NCI-H748 (cell line): ENCODE measurements around the gene KLHL36.
"Not testable (repeated sequence)": the region's sequence is repeated elsewhere in the genome, so short reads cannot be mapped to it uniquely, and the experiment has no call there.

Experiments
- DNase-seq: peaks from one replicate; lab custom pipeline; 2025; ENCODE audit not compliant: unreplicated experiment; lab: John Stamatoyannopoulos, UW

The KLHL36 gene

DNA sequence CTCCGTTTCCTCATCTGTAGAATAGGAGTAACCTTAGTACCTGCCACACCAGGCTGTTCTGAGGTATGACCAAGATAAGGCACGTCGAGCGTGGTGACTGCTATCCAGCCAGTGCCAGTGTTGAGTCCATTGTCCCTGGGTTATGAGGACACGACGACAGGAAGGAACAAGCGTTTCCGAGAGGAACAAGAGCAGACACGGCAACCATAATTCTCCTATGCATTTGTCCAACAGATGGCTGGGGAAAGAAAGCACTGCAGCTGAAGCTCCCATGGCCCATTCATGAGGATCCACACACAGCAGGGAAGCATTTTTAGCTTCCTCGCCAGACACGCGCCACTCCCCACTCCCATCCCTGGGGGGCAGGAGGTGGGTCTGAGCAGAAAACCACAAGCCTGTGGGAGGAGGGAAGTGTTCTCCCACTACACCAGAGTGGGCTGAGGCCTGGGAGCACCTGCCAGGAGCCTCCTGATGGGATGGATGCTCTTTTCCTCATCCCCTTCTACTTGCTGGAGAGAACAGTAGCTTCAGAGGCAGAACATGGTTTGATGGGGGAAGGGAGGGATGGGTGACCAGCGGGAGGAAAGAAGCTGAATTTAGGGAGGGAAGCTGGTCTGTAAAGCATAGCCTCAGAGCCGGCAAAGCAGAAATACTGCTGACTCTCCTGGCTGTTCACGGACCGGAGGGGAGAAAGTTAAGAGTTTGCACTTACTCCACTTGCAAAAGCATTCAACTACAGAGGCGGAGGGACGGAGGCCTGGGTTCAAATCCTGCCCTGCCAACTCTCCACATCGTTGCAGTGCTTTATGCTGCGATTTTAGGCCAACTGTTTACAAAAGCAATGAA is 33.1 kb upstream of the KLHL36 start:
- no peak for DNase-seq

DNA sequence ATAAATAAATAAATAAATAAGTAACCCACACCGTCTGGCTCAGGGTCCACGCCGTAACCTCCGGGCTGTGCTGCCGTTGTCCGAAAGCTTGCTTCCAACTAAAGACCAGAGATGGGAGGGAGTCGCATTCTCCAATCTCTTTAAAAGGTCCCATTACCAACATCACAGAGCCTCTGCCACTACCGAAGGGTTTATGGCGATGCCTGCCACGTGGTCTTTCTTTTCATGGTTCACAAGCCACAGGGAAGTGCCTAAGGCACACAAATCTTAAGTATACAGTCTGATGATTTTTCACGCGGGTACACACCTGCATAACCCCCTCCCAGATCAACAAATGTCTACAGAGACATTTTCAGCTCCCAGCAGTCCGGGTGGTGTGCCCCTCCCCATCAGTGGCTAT is 31.8 kb upstream of the KLHL36 start:
- DNase-seq, result peak; percentile 22

DNA sequence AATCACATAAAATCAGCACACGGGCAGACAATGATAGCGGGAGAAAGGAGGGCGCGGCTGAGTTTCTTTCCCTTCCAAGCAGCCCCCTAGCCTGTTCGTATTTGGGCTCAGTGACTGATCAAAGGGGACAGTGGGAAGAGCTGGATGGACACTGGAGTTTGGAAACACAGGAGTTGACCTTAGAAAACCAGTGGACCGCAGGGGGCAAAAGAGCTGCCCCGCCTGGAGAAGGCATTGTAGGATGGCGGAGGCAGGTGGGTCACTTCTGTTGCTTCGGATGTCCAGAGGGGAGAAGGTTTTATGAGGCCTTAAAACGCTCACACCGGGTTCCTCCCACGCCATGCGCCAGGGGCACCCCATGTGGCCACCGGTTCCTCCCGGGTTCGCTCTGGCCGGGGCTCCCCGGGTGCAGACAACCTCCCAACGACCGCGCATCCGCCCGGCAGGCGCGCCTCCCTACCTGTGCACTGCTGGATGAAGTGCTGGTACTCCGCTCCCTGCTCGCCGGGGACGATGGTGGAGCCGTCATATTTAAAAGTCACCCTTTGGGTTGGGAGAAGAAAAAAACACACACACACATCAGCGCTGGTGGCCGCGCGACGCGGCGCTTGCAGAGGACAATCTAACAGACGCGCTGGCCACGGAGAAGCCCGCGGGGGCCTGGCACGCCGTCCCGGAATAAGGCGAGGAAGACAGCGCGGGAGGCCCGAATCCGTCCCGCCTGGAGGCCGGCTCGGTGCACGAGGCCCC is 31.1 kb upstream of the KLHL36 start:
- peak; percentile 34 for DNase-seq

DNA sequence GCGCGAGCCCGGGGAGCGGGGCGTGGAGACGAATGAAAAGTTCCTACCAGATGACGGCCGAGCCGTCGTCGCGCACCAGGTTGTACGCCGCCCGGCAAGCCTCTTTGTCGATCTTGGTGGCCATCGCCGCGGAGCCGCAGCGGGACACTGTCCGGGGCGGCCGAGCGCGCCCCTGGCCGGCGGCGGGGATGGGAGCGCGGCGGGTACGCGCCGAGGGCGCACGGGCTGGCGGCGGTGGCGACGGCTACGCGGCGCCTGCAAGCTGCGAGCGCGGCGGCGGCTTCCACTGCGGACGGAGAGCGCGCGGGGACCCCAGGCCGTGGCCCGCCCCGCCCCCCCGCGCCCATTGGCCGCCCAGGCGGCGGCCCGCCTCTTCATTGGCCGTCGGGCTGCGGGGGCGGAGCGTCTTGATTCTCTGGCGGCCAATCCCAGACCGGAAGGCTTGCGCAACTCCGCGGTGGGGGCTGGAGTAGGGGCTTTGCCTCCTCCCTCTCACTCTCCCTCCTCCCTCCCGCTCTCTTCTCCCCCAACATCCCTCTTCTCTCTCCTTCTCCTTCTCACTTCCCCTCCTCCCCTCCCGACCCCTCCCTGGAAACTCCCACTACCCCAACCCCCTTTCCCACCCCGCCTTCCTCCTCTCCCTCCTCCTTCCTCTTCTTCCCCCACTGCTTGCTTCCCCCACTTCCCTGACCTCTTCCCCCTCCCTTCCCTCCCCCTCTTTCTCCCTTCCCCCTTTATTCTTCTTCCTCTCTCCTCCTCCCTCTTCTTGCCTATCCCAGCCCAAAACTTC is 30.3 kb upstream of the KLHL36 start, which contains the start of gene COTL1:
TSS of gene COTL1 (minus strand) at position 288 of the 790 bp plus-strand sequence. CDS start at position 124, 164 bp downstream.
- DNase-seq, result peak; percentile 94

DNA sequence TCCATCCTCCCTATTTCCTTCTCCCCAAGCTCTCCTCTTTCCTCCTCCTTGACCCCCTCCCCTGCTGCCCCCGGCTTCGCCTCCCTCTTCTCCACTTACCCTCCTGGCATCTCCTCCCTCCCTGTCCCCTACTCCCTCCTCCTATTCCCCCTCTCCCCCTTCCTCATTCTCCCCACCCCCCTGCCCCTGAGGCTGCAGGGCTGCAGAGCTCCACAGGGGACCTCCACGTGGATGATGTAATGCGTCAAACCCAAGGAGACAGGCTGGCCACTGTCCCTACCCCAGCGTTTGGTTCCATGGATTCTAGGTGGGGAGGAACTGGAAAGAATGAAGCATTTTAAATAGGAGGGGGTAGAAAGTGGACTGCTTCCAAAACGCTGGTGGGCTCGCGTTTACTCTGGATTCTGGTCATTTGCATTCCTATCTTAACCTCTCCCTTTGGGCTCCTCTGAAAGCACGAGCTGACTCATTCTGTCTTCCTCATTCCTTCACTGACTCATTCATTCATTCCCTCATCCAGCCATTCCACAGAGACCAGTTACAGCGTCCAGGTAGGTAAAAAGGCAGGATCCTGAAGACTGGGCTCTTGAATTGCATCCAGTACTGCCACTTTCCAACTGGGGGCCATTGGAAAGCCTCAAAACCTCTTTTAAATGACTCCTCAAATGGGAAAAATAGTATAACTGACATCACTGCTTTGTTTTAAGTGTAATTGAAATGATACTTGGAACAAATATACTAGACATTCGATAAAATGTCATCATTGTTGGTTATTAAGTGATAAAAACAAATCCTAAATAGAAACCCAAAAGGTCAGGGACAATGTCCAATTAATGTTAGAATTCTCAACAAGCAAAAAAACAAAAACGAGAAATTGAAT is 29.5 kb upstream of the KLHL36 start:
- DNase-seq, result peak; percentile 58

DNA sequence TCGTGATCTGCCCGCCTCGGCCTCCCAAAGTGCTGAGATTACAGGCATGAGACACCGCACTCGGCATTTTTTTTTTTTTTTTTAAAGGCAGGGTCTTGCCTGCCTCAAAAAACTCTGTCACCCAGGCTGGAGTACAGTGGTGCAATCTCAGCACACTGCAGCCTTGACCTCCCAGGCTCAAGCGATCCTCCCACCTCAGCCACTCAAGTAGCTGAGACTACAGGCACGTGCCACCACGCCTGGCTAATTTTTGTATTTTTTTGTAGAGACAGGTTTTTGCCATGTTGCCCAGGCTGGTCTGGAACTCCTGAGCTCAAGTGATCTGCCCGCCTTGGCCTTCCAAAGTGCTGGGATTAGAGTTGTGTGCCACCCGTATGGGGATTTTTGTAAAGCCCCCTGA is 27.4 kb upstream of the KLHL36 start:
- DNase-seq, result not testable (repeated sequence)

DNA sequence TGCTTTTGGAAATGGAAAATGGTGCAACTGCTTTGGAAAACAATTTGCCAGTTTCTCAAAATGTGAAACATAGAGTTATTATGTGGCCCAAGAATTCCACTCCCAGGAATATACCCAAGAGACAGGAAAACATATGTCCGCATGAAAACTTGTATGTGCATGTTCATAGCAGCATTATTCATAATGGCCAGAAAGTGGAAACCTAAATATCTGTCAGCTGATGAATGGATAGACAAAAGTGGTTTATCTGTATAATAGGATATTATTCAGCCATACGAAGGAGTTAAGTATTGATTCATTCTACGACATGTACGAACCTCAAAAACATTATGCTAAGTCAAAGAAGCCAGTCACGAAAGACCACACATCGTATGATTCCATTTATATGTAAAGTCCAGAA is 22.8 kb upstream of the KLHL36 start:
- no peak for DNase-seq

DNA sequence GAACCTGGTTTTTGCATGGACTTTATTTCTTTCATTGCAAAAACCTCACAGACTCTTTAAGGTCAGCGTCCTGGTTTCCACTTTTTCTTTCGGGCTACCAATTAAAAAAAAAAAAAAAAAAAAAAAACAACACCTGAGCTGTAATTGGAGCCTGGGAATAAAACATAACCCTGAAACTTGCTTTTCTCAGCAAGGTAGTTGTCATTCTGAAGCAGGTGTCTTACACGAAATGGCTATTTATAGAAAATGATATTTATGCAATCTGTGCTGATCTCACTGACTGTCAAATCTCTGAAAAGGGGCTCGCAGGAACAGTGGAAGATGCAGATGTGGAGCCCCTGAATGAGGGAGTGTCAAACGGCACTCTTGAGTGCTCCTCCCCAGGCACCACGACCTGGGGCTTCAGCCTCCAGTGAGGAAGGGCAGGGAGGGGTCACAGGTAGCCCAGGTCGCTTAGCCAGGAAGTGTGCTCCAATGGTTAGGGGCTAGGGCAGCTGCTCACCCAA is 20.0 kb upstream of the KLHL36 start:
- no peak for DNase-seq

DNA sequence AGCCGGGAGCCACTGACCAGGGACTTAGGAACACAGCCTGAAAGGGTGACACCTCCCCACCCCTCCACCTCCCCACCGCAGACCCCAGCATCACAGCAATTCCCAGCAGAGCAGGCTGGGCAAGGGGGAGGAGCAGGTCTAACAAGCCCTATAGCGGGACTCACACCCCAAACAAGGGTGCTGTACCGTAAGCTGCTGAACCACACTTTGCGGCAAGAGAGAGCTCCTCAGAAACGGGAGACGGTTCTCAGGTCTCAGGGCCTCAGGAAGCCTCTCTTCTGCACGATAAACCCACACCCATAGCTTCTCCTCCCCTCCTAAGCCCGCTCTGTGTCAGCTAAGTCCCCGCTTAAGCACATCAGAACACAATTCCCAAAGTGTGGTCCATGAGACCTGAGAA is 18.7 kb upstream of the KLHL36 start:
- no peak for DNase-seq

DNA sequence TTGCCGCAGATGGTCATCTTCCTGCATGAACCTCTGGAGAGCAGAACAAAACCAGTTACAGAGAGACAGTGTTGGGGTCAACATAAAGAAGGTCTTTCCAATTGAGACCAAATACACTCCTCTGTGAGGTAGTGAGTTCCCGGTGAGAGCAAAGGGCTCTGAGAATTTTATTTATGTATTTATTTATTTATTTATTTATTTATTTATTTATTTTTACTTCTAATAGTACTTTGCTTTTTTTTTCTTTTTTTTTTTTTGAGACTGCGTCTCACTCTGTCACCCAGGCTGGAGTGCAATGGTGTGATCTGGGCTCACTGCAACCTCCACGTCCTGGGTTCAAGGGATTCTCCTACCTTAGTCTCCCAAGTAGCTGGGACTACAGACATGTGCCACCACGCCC is 18.3 kb upstream of the KLHL36 start:
- no peak for DNase-seq

DNA sequence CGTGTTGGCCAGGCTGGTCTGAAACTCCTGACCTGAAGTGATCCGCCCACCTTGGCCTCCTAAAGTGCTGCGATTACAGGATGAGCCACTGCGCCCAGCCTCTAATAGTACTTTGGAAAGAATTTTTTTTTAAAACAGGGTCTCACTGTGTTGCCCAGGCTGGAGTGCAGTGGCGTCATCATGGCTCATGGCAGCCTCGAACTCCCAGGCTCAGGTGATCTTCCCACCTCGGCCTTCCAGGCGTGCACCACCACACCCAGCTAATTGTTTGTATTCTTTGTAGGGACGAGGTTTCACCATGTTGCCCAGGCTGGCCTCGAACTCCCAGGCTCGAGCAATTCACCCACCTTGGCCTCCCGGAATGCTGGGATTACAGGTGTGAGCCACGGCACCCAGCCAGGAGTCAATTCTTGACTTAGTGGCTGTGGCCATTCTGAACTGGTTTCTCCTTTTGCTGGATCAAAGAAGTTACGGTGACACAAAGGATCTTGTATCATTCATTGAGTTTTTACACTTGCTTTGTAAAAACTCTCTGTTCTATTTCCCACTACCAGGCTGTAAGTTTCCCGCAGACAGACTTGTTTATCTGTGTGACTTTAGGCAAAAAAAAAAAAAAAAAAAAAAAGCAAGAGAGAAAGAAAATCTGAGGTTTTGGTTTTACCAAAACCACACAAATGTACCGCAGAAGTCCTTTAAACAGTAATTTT is 17.7 kb upstream of the KLHL36 start:
- no peak for DNase-seq

DNA sequence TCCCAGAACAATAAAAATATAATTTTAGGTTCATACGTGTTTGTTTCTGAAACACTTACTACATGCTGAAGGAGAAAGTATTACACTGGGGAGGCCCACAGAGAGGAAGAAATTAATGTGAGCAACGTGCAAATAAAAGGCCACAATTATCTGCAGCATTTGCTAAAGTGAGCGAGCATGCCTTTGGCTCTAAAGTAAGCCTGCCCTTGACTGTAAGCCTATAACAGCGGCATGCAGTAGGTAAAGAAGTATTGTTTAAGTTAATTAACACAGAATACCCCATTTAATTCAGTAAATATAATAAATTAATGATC is 17.2 kb upstream of the KLHL36 start:
- no peak for DNase-seq

DNA sequence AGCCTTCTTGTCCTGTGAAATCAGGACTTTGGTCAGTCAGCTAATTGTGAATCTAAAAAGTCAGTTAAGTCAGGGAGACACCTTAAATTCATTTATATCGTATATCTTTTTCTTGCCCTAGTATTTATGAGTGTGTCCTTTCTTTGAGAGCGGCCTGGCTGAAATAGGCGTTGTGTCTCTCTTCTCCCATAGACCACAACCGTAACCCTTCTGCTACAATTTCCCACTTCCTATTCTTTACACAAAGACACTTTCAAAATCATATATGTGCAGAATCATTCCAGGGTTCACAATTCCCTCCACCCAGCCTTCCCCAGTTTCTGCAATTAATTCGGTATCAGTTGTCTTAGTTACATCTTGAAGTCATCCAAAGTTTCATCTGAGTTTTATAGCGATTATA is 16.4 kb upstream of the KLHL36 start:
- no peak for DNase-seq

DNA sequence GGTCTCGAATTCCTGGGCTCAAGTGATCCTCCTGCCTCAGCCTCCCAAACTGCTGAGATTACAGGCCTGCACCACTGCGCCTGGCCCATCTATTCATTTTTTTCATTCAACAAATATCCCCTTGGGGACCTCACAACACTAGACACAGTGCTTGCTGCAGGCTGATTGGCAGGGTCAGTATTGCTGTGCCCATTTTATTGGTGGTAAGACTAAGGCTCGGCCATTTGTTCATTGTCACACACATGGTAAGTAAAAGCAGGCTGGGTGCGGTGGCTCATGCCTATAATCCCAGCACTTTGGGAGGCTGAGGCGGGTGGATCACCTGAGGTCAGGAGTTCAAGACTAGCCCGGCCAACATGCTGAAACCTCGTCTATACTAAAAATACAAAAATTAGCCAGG is 15.4 kb upstream of the KLHL36 start:
- DNase-seq, result not testable (repeated sequence)

DNA sequence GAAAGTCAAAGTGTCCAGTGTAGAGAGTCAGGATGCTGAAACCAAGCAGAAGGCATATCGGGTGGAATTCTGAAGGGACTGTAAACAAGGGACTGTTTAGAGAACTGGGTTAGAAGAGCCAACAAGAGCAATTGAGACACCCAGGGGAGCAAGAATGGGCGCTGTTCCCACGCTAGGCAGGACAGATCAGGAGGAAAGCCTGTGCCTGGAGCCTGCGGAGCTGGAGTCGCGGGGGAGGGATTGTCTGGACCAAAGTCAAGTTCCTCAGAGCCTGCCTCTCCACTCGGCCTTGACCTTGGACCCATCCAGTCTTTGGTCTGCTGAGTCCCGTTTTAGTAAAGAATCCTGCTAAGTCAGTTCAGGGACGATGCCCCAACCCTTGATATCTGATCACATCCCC is 14.7 kb upstream of the KLHL36 start:
- DNase-seq, result no peak

DNA sequence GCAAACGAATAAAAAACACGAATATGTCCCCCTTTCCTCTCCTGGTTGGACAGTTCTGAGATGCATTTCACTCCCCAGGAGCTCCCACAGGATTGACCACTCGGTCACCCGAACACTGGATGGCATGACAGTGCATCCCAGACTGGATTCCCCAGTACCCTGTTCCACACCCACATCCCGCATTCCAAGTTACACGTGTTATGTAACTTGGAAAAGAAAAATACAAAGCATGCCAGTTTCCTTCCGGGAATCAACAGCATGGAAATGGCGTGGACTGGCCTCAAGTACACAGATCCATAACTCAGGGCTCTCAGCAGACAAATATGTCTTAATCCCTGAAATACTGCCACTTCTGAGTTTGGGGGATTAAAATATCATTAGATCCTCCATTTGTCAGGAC is 12.6 kb upstream of the KLHL36 start:
- no peak for DNase-seq

DNA sequence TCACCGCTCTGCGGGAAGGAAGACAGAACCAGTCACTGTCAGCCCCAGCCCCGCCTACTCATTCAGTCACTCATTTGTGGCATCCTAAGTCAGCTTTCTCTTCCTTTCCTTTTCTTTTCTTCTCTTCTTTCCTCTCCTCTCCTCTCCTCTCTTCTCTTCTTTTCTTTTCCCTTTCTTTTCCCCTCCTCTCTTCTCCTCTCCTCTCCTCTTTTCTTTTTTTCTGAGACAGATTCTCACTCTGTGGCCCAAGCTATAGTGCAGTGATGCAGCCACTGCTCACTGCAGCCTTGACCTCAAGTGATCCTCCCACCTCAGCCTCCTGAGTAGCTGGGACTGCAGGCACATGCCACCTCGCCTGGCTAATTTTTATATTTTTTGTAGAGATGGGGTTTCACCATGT is 10.6 kb upstream of the KLHL36 start:
- no peak for DNase-seq

DNA sequence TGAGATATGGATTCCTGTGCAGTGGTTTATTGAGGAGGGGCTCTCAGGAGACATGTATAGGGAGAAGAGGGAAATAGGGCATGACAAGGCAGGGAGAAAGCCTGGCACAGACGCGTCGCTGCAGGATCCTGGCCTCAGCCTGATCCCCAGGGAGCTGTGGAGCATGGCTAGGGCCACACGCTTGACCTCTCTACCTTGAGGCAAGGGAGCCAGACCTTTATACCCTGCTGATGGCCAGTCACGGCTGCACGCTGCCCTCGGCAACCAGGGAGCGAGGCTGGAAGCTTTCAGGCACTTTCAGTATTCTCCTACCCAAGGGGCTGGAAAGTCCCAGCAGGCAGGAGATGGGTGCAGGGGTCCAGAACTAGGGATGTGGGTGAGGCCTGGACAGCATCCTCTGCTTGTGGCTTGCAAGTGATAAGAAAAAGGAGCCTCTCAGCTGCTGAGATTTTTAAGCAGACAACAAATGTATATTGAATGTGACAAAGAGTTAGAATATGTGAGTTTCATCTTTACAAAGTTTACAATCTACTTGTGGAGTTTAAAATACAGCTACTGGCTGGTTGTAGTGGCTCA is 10.0 kb upstream of the KLHL36 start:
- no peak for DNase-seq

DNA sequence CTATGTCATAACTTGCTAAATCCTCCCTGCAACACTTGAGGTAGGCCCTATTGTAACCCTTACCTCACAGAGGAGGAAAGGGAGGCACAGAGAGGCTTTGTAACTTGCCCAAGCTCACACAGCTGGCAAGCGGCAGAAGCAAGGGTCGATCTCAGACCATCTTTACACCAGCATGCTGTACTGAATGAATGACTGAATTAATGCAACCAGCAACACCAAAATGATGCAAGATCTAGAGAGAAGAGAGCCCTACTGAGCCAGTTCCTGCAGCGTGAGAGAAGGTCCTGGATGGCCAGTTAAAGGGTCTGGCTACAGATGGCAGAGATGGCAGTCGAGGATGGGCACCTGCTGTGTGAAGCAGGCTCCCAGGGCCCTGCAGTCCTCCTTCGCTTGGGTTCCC is 8.2 kb upstream of the KLHL36 start:
- DNase-seq, result no peak
